GM21390 (cell line): Measurements from ENCODE around the gene HOXD9.

ENCODE experiments used
- ATAC-seq: cut with Tn5 transposase; IDR thresholded peaks from one replicate; pipeline ENCODE4 v1.9.1; 2021; ENCODE audit not compliant: unreplicated experiment

Gene HOXD9

DNA sequence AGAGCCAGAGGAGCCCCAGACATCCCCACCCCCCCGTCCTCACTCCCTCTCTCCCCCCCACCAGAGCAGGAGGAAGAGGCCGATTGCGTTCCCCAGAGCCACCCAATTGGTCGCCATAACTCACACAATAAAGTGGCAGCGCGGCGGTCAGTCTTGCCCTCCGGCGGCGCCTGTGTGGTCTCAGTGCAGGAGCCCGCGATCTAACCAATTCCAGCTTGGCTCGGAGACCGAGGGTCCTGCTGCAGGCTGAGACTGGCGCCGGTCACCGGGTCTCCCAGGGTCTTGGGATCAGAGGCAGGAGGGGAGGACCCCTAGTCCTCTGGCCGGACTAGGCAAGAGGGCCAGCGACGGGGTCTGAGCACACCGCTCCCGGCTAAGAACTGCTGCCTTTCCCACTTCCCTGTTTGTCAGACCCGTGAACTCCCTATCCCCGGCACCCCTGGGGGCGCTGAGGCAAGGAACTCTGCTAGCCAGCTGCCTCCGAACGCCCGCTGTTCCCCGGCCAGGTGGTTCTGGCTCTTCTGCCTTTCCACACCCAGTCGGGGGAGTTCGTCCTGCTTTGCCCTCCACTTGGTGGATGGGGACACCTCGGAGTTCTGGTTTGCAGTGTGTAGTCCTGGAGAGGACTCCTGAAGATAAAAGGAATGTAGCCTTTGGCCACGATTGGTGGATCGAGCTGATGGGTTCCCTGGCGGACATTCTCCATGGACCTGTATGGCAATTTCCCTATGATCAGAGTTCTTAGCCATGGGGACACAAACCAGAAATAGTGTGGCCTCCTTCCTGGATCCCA is 24.0 kb upstream of the HOXD9 start:
- ATAC-seq, result no peak

- ATAC-seq, result no peak
Measured at GRCh38 chr2:176099159-176099727, 23.3 kb upstream of the HOXD9 start.

DNA sequence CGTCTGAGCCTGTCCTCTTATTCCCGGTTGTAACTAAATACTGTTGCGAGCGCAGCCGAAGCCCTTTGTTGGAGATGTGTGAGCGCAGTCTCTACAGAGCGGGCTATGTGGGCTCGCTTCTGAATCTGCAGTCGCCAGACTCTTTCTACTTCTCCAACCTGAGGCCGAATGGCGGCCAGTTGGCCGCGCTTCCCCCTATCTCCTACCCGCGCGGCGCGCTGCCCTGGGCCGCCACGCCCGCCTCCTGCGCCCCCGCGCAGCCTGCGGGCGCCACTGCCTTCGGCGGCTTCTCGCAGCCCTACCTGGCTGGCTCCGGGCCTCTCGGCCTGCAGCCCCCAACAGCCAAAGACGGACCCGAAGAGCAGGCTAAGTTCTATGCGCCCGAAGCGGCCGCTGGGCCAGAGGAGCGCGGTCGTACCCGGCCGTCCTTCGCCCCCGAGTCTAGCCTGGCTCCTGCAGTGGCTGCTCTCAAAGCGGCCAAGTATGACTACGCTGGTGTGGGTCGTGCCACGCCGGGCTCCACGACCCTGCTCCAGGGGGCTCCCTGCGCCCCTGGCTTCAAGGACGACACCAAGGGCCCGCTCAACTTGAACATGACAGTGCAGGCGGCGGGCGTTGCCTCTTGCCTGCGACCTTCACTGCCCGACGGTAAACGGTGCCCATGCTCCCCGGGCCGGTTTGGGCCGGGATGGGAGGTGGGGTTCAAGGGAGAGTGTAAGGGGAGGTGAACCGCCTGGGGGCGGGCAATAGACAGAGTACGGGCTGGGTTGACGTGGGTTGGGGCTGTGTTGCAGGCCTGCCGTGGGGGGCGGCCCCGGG is 22.6 kb upstream of the HOXD9 start, which contains the start of gene HOXD12:
HOXD12 (plus strand) TSS at position 68 of the 819 bp plus-strand sequence; CDS start at position 75, 7 bp downstream.
- ATAC-seq, result no peak

GRCh38 chr2:176100547-176101140 is 21.9 kb upstream of the HOXD9 start:
- ATAC-seq, result no peak

GRCh38 chr2:176101216-176101830 is 21.2 kb upstream of the HOXD9 start:
- ATAC-seq, result no peak

- ATAC-seq, result no peak
Measured at GRCh38 chr2:176101842-176102241, 20.7 kb upstream of the HOXD9 start.

- no peak for ATAC-seq
Measured at GRCh38 chr2:176102309-176102866, 20.1 kb upstream of the HOXD9 start.

DNA sequence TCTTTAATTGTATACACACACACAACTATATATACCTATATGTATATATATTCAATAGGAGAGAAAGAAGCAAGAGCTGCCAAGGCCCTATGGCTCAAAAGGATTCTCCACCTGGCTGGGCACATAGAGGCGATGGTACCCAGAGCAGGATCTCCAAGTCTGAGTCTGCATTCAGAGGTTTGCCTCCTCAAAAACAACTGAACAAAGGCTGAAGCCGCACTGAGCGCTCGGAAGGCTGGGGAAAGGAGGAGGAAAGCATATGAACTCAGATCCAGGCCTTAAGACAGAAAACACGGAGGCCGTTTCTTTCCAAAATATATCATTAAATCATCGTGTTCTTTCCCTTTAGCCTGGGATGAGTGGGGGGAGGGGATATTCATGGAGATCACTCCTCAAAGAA is 19.3 kb upstream of the HOXD9 start:
- ATAC-seq, result no peak

GRCh38 chr2:176103742-176104315 is 18.7 kb upstream of the HOXD9 start:
- ATAC-seq, result no peak

DNA sequence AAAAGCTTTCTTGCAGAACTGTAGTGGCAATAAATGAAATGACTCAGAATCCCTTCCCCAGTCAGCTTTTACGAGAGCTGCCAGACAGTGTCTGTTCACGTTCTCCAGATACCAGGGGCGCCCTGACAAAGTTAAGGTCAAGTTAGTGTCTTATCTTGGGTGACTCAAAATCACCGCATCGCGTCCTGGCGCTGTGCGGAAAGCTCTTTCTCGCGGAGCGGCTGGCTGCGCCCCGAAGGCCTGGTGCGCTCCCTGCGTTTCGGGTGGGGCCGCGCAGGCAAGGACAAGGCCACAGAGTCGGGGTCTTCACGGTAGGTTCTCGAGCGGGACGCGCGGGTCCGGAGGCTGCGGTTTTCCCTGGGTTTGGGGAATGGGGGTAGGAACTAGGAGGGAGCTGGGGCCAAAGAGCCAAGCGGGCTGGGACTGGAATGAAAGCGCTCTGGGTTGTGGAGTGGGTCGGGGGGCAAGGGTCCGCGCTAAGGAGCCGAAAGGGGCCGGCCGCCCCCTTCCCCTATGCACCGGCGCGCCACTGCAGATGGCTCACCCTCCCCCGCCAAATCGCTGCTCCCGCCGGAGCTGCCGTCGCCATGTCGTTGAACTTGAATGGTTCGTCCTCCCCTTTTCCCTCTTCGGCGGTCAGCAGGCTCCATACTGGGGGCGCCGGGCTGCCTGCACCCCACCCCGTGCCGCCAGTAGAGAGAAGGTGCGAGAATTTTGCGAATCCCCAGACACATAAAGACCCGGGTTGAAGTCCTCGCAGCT is 18.0 kb upstream of the HOXD9 start:
- ATAC-seq, result no peak

GRCh38 chr2:176105078-176105729 is 17.3 kb upstream of the HOXD9 start:
- ATAC-seq, result no peak

DNA sequence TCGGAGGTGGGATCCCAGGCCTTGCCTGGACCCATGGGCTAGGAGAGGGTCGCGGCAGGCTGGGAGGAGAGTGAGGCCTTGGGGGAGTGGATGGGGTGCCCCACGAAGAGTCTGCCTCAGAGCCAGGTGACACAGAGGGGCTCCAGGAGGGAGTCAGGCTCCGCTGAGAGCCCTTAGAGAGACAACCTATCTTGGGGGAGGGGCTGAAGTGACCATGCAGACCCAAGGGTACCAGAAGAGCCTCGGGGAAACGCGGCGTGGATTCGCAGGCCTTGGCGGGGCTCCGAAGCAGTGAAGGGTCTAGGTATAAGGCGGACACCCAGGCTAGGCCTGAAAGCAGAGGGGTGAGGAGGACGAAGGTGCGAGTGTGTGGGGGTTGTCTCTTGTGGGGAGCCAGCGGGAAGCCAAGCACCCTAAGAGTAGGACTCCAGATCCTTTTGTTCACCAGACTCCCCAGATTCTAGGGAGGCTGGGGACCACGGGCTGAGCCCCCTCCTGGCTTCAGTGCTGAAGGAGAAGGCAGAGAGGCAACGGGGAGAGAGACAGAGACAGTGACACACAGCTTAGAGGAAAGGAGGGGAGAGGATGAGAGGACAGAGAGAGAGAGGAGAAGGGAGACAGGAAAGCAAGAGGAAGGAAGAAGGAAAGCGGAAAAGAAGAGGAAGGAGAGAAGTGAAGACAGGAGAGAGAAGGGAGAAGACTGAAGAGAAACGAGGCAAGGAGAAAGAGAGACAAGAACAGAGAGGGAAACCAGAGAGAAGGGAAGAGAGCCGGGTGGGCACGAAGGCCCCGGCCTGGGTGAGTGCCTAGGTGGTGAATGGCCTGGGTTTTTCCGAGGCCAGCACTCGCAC is 16.6 kb upstream of the HOXD9 start:
- ATAC-seq, result no peak

DNA sequence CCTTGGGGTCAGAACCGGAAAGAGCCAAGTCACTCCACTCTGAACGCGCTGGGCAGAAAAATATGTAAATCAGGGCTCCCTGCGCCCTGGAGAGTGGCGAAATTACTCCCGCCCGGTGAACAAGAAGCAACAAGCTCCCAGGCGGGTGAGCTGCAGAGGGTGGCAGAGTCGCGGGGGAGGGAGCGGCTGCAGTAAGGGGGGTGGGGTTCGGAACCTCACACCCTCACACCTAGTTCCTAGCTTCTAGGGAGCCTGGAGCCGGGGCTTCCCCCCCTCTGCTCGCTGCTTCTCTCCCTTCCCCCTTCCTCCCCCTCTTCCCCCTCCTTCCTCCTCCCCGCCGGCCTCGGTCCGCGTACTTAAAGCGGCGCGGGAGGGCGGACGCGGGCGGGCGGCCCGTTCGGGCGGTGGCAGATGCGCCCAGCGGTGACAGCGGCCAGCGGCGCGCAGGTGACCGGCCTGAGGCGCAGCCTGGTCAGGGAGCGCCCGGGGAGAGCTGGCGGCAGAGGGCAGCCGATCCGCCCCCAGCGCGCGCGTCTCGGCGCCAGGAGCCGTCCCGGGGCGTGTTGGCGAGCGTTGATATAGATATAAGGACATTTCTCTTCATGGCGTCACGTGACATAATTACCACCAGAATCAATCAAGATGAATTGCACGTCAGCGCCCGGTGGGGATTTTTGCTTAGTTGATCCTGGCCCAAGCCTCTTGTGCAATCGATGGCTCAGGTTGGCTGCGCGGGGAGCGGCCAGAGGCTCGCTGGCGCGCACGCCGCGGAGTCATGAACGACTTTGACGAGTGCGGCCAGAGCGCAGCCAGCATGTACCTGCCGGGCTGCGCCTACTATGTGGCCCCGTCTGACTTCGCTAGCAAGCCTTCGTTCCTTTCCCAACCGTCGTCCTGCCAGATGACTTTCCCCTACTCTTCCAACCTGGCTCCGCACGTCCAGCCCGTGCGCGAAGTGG is 15.7 kb upstream of the HOXD9 start, which contains the start of gene HOXD11:
HOXD11 (plus strand) TSS at position 700 of the 959 bp plus-strand sequence; CDS start at position 776, 76 bp downstream.
- ATAC-seq, result no peak

- ATAC-seq, result no peak
Measured at GRCh38 chr2:176107731-176108181, 14.8 kb upstream of the HOXD9 start.

DNA sequence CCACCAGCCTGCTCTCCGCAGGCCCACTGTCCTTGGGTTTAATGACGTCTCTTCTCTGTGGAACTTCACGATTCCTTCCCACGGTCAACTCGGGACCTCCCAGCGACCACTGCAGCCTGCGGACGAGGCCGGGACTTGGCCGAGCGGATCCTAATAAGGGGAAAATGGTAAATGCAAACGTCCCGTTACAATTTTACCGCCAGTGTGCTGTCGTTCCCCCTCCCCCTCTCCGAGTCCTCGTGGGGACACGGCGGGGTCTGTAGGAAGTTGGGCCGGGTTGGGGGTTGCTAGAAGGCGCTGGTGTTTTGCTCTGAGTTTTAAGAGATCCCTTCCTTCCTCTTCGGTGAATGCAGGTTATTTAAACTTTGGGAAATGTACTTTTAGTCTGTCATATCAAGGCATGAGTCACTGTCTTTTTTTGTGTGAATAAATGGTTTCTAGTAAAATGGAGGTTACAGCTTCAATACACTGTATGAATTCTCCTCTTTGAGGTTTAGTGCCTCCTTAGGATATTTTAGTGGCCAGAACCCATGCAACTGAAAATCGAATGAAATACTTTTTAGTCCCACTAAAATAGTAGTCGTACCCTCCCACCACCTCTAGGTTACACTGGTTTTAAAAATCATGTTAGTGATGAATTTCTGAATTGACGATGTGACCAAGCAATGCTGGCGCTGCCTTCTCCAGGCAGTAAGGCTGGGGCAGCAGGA is 13.2 kb upstream of the HOXD9 start:
- no peak for ATAC-seq

GRCh38 chr2:176109946-176110345 is 12.6 kb upstream of the HOXD9 start:
- ATAC-seq, result no peak
